GM19468 (cell line): ENCODE measurements around the gene TDRD6.
"Not testable (repeated sequence)": the region's sequence is repeated elsewhere in the genome, so short reads cannot be mapped to it uniquely, and the experiment has no call there.

Experiments
- ATAC-seq: cut with Tn5 transposase; IDR thresholded peaks from one replicate; pipeline ENCODE4 v1.9.1; 2021; ENCODE audit warnings: mild to moderate bottlenecking, moderate library complexity, moderate number of reproducible peaks; ENCODE audit not compliant: unreplicated experiment; ENCODE audit errors: extremely low read depth

Gene TDRD6

GRCh38 chr6:46741910-46742309 lies 54.2 kb downstream of the TDRD6 start:
- ATAC-seq: no peak

GRCh38 chr6:46743425-46744158 lies 55.9 kb downstream of the TDRD6 start:
- no peak for ATAC-seq

- not testable (repeated sequence) for ATAC-seq
Measured at GRCh38 chr6:46744159-46744725, 56.6 kb downstream of the TDRD6 start.

- no peak for ATAC-seq
Measured at GRCh38 chr6:46745973-46746372, 58.3 kb downstream of the TDRD6 start.

- ATAC-seq: no peak
Measured at GRCh38 chr6:46746696-46747095, 59.0 kb downstream of the TDRD6 start, which contains the start of gene ANKRD66. Gene ANKRD66 (plus strand): TSS chr6:46746933. CDS start chr6:46751949, 5,016 bp downstream.

GRCh38 chr6:46748940-46749503 lies 61.3 kb downstream of the TDRD6 start:
- ATAC-seq: no peak

GRCh38 chr6:46749731-46750130 lies 62.0 kb downstream of the TDRD6 start:
- no peak for ATAC-seq

GRCh38 chr6:46751658-46752057 lies 64.0 kb downstream of the TDRD6 start:
- ATAC-seq: no peak
